HL-60 (cell line): ENCODE data around the gene DCAF11.

Experiments used
- CTCF ChIP-seq: IDR thresholded peaks from one replicate; pipeline ENCODE4 v1.5.1; 2011; ENCODE audit warnings: low read length, control low read depth, inconsistent platforms; ENCODE audit not compliant: insufficient read depth
- REST ChIP-seq: IDR thresholded peaks from 2 replicates; pipeline ENCODE4 v1.6.1; 2012; ENCODE audit warnings: low read depth; ENCODE audit not compliant: insufficient replicate concordance

GRCh38 chr14:24106672-24107271, 7.8 kb upstream of the DCAF11 start:
- TF ChIP-seq CTCF (no peak), REST (no peak)
